Measurements from ENCODE around the gene CDH4. TPM values are rescaled to one million over a fixed set of nuclear protein-coding genes. Genes with fewer than 3 reads are reported as not detected.

The CDH4 gene
- total and polyA plus RNA-seq, 2 of the 13 experiments (the other 11 are each of a cell fraction or from before 2014, with no cell fraction given), result not detected

GRCh38 chr20:61690993-61691838, 439.2 kb downstream of the CDH4 start (continued):
- TF ChIP-seq ZBTB37 (CRISPR knock-in tag; IDR thresholded peaks at IDR 0.05) (no peak), SKI (IDR thresholded peaks at IDR 0.05; ENCODE audit: partially characterized antibody) (no peak), CEBPB (IDR thresholded peaks at IDR 0.05; ENCODE audit: borderline replicate concordance, low read depth, low read length) (0 out of 2 replicates have a peak, but pooled peaks have one; percentile 46), THAP7 (CRISPR knock-in tag; IDR thresholded peaks at IDR 0.05) (no peak), ZBTB3 (CRISPR knock-in tag; IDR thresholded peaks at IDR 0.05; ENCODE audit: borderline replicate concordance, low read depth) (no peak), SIX4 (CRISPR knock-in tag; IDR thresholded peaks at IDR 0.05) (no peak), NONO (IDR thresholded peaks at IDR 0.05) (0 out of 2 replicates have a peak, but pooled peaks have one; percentile 32), NONO (CRISPR knock-in tag; conservative IDR thresholded peaks at IDR 0.05) (no peak), ZNF567 (CRISPR knock-in tag; IDR thresholded peaks at IDR 0.05; ENCODE audit: borderline replicate concordance) (no peak), PBX2 (CRISPR knock-in tag; IDR thresholded peaks at IDR 0.05) (no peak), PAX8 (CRISPR knock-in tag; IDR thresholded peaks at IDR 0.05; ENCODE audit: borderline replicate concordance) (no peak), ZNF33A (CRISPR knock-in tag; IDR thresholded peaks at IDR 0.05; ENCODE audit: borderline replicate concordance) (no peak), MYPOP (CRISPR knock-in tag; IDR thresholded peaks at IDR 0.05) (no peak), TRIM22 (IDR thresholded peaks at IDR 0.05) (0 out of 2 replicates have a peak, but pooled peaks have one; percentile 56), PITX1 (CRISPR knock-in tag; IDR thresholded peaks at IDR 0.05) (no peak), RARG (CRISPR knock-in tag; IDR thresholded peaks at IDR 0.05; ENCODE audit: low read depth) (no peak), ONECUT2 (CRISPR knock-in tag; IDR thresholded peaks at IDR 0.05) (no peak), HNF1B (CRISPR knock-in tag; IDR thresholded peaks at IDR 0.05) (no peak), BHLHE40 (IDR thresholded peaks at IDR 0.05; ENCODE audit: low read length) (0 out of 2 replicates have a peak, but pooled peaks have one; percentile 12), RELA (CRISPR knock-in tag; IDR thresholded peaks at IDR 0.05) (no peak), IRF2 (CRISPR knock-in tag; IDR thresholded peaks at IDR 0.05) (no peak), NBN (conservative IDR thresholded peaks at IDR 0.05) (0 out of 2 replicates have a peak, but pooled peaks have one; percentile 32), MED8 (CRISPR knock-in tag; IDR thresholded peaks at IDR 0.05; ENCODE audit: insufficient replicate concordance) (no peak)

Data from HepG2 (cell line).